ENCODE measurements around the gene PLPPR4. TPM values are rescaled to one million over a fixed set of nuclear protein-coding genes. Genes with fewer than 3 reads are reported as not detected.

PLPPR4 gene
- total and polyA plus RNA-seq, 2 donors from 2014 or later, result 0.09 to 0.45 TPM

- no peaks in the 10 kb centered on the region for H3K36me3 ChIP-seq (ENCODE audit: control insufficient read depth in 2 of 3, insufficient read depth in 3 of 3, low read length in 3 of 3)
- H3K4me1 ChIP-seq (ENCODE audit: control insufficient read depth in 2 of 3, insufficient read depth in 2 of 3, low read depth in 1 of 3, low read length in 3 of 3), result no peaks in the 10 kb centered on the region
- H3K27me3 ChIP-seq (ENCODE audit: control insufficient read depth, insufficient read depth, low read length), result no peaks in the 10 kb centered on the region
- no peaks in the 10 kb centered on the region for H3K9me3 ChIP-seq (ENCODE audit: control insufficient read depth in 2 of 3, insufficient read depth in 1 of 3, low read length in 3 of 3)
- intact Hi-C loops (cut with DNase I), result no loop called here
- H3K4me3 ChIP-seq (ENCODE audit: low read length in 3 of 3), result no peak overlapping the region
- FAIRE-seq, result no peak
- no peak overlapping the region for H3K9ac ChIP-seq (ENCODE audit: low read length in 3 of 3)
- H3K27ac ChIP-seq (ENCODE audit: low read depth in 2 of 2, low read length in 2 of 2), result no peak overlapping the region
- no peak for DNase-seq
- TF ChIP-seq, protein P1, sequence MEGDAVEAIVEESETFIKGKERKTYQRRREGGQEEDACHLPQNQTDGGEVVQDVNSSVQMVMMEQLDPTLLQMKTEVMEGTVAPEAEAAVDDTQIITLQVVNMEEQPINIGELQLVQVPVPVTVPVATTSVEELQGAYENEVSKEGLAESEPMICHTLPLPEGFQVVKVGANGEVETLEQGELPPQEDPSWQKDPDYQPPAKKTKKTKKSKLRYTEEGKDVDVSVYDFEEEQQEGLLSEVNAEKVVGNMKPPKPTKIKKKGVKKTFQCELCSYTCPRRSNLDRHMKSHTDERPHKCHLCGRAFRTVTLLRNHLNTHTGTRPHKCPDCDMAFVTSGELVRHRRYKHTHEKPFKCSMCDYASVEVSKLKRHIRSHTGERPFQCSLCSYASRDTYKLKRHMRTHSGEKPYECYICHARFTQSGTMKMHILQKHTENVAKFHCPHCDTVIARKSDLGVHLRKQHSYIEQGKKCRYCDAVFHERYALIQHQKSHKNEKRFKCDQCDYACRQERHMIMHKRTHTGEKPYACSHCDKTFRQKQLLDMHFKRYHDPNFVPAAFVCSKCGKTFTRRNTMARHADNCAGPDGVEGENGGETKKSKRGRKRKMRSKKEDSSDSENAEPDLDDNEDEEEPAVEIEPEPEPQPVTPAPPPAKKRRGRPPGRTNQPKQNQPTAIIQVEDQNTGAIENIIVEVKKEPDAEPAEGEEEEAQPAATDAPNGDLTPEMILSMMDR (IDR thresholded peaks at IDR 0.05; ENCODE audit: borderline replicate concordance, extremely low read depth, insufficient read depth), result no peak
Observed at GRCh38 chr1:99315305-99315704, 51.0 kb downstream of the PLPPR4 start.

- intact Hi-C loops (cut with DNase I), result no loop called here
- Histone ChIP-seq H3K36me3 (ENCODE audit: control insufficient read depth in 2 of 3, insufficient read depth in 3 of 3, low read length in 3 of 3) (no peaks in the 10 kb centered on the region), H3K4me1 (ENCODE audit: control insufficient read depth in 2 of 3, insufficient read depth in 2 of 3, low read depth in 1 of 3, low read length in 3 of 3) (no peaks in the 10 kb centered on the region), H3K27me3 (ENCODE audit: control insufficient read depth, insufficient read depth, low read length) (no peaks in the 10 kb centered on the region), H3K27ac (ENCODE audit: low read depth in 2 of 2, low read length in 2 of 2) (no peak overlapping the region), H3K9me3 (ENCODE audit: control insufficient read depth in 2 of 3, insufficient read depth in 1 of 3, low read length in 3 of 3) (no peaks in the 10 kb centered on the region), H3K4me3 (ENCODE audit: low read length in 3 of 3) (no peak overlapping the region), H3K9ac (ENCODE audit: low read length in 3 of 3) (no peak overlapping the region)
- TF ChIP-seq, protein P1 (IDR thresholded peaks at IDR 0.05; ENCODE audit: borderline replicate concordance, extremely low read depth, insufficient read depth), result no peak
- FAIRE-seq, result no peak
- DNase-seq, result no peak
Observed at GRCh38 chr1:99326215-99326949, 62.1 kb downstream of the PLPPR4 start.

DNA sequence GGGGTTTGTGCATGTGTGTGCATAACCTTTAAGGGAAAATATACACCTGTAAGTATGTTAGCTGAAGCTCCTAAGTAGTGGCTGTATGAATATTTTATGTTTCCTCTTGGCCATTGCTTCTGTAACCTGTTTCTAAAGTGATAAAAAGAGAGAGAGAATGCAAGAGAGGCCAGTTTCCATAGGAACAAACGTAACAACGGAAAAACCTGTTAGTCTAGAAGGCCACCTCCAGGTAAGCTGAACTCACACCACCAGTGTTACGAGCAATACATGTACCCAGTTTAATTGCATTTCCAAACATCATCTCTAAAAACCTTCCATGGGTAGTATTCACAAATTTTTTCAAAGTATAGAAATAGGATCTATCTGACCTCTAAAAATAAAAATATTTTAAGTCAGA, 63.1 kb downstream of the PLPPR4 start:
- peak in 3 of 5 donors; percentile 27 to 79 (median 69) for DNase-seq
- Histone ChIP-seq H3K36me3 (ENCODE audit: control insufficient read depth in 2 of 3, insufficient read depth in 3 of 3, low read length in 3 of 3) (no peaks in the 10 kb centered on the region), H3K27ac (ENCODE audit: low read depth in 2 of 2, low read length in 2 of 2) (no peak overlapping the region), H3K4me3 (ENCODE audit: low read length in 3 of 3) (no peak overlapping the region), H3K9me3 (ENCODE audit: control insufficient read depth in 2 of 3, insufficient read depth in 1 of 3, low read length in 3 of 3) (no peaks in the 10 kb centered on the region), H3K4me1 (ENCODE audit: control insufficient read depth in 2 of 3, insufficient read depth in 2 of 3, low read depth in 1 of 3, low read length in 3 of 3) (no peaks in the 10 kb centered on the region), H3K9ac (ENCODE audit: low read length in 3 of 3) (no peak overlapping the region), H3K27me3 (ENCODE audit: control insufficient read depth, insufficient read depth, low read length) (no peaks in the 10 kb centered on the region)
- intact Hi-C loops (cut with DNase I), result no loop called here
- FAIRE-seq, result no peak
- TF ChIP-seq, protein P1 (IDR thresholded peaks at IDR 0.05; ENCODE audit: borderline replicate concordance, extremely low read depth, insufficient read depth), result no peak

Measured in kidney (tissue), 14 donors.